Liver (tissue), 9 donors: ENCODE results near the gene UGT2B15. TPM values are rescaled to one million over a fixed set of nuclear protein-coding genes. Genes with fewer than 3 reads are reported as not detected.
"Not testable (repeated sequence)": the region's sequence is repeated elsewhere in the genome, so short reads cannot be mapped to it uniquely, and the experiment has no call there.

Experiments used
- DNase-seq: peaks from one replicate; pipeline ENCODE4 v3.0.0-alpha.2; 2017; ENCODE audit warnings: low spot score
- H3K27ac ChIP-seq, 2 donors: one replicate each; pipeline ENCODE4 v1.7.0; 2013; ENCODE audit warnings: inconsistent platforms in 2 of 2, low read length in 2 of 2, control low read depth in 1 of 2, low read depth in 1 of 2, mild to moderate bottlenecking in 1 of 2
- H3K27me3 ChIP-seq, 4 donors: one replicate each; pipeline versions ENCODE4 v1.6.1 to v1.7.0; 2013; ENCODE audit warnings: low read length in 3 of 4, inconsistent platforms in 1 of 4, mild to moderate bottlenecking in 1 of 4, moderate library complexity in 1 of 4; ENCODE audit not compliant: control insufficient read depth in 4 of 4, insufficient read depth in 4 of 4
- H3K36me3 ChIP-seq, 4 donors: one replicate each; pipeline versions ENCODE4 v1.6.1 to v1.7.0; 2013; ENCODE audit warnings: low read length in 3 of 4, mild to moderate bottlenecking in 3 of 4, low read depth in 1 of 4, moderate library complexity in 1 of 4; ENCODE audit not compliant: control insufficient read depth in 4 of 4, insufficient read depth in 3 of 4
- H3K4me1 ChIP-seq, 4 donors: one replicate each; pipeline versions ENCODE4 v1.6.1 to v1.7.0; 2013; ENCODE audit warnings: low read length in 3 of 4, mild to moderate bottlenecking in 3 of 4, moderate library complexity in 1 of 4; ENCODE audit not compliant: control insufficient read depth in 4 of 4, insufficient read depth in 4 of 4
- H3K4me3 ChIP-seq, 3 donors: one replicate each; pipeline versions ENCODE4 v1.6.1 to v1.7.0; 2013; ENCODE audit warnings: low read length in 3 of 3, control low read depth in 1 of 3, low read depth in 1 of 3, mild to moderate bottlenecking in 1 of 3
- H3K9ac ChIP-seq, 2 donors: one replicate each; pipeline ENCODE4 v1.7.0; 2013; ENCODE audit warnings: low read length in 2 of 2, mild to moderate bottlenecking in 2 of 2, moderate library complexity in 2 of 2, control low read depth in 1 of 2, low read depth in 1 of 2
- H3K9me3 ChIP-seq, 4 donors: one replicate each; pipeline versions ENCODE4 v1.6.1 to v1.7.0; 2013; ENCODE audit warnings: low read length in 3 of 4; ENCODE audit not compliant: control insufficient read depth in 4 of 4
- ATF3 ChIP-seq: IDR thresholded peaks from 2 replicates; pipeline ENCODE4 v1.6.1; 2016; ENCODE audit warnings: antibody characterized with exemption
- EGR1 ChIP-seq, 2 donors: IDR thresholded peaks; 2 replicates each; pipeline ENCODE4 v1.6.1; 2016 to 2018; ENCODE audit warnings: antibody characterized with exemption in 2 of 2, low read depth in 2 of 2
- FOXA1 ChIP-seq: IDR thresholded peaks from 2 replicates; pipeline ENCODE4 v1.6.1; 2016; ENCODE audit warnings: antibody characterized with exemption
- FOXA2 ChIP-seq: IDR thresholded peaks from 2 replicates; pipeline ENCODE4 v1.6.1; 2016; ENCODE audit warnings: antibody characterized with exemption
- HNF4A ChIP-seq, 2 donors: conservative IDR thresholded peaks; 2 replicates each; pipeline ENCODE4 v1.6.1; 2016; ENCODE audit warnings: antibody characterized with exemption in 2 of 2, mild to moderate bottlenecking in 2 of 2
- JUND ChIP-seq, 2 donors: IDR thresholded peaks; 2 replicates each; pipeline ENCODE4 v1.6.1; 2016; ENCODE audit warnings: antibody characterized with exemption in 2 of 2
- MAX ChIP-seq: IDR thresholded peaks from 2 replicates; pipeline ENCODE4 v1.6.1; 2016; ENCODE audit warnings: antibody characterized with exemption
- NR2F2 ChIP-seq: IDR thresholded peaks from 2 replicates; pipeline ENCODE4 v1.6.1; 2016; ENCODE audit warnings: antibody characterized with exemption
- RAD21 ChIP-seq, 2 donors: IDR thresholded peaks; 2 replicates each; pipeline ENCODE4 v1.6.1; 2016; ENCODE audit warnings: antibody characterized with exemption in 2 of 2, mild to moderate bottlenecking in 2 of 2
- RXRA ChIP-seq, 2 donors: IDR thresholded peaks; 2 replicates each; pipeline ENCODE4 v1.6.1; 2017 to 2018; ENCODE audit warnings: antibody characterized with exemption in 2 of 2, mild to moderate bottlenecking in 1 of 2
- SP1 ChIP-seq: IDR thresholded peaks from 2 replicates; pipeline ENCODE4 v1.6.1; 2018; ENCODE audit warnings: antibody characterized with exemption, mild to moderate bottlenecking
- TAF1 ChIP-seq: conservative IDR thresholded peaks from 2 replicates; pipeline ENCODE4 v1.6.1; 2016; ENCODE audit warnings: antibody characterized with exemption, mild to moderate bottlenecking
- YY1 ChIP-seq: IDR thresholded peaks from 2 replicates; pipeline ENCODE4 v1.6.1; 2016; ENCODE audit warnings: antibody characterized with exemption, mild to moderate bottlenecking
- ZBTB33 ChIP-seq: IDR thresholded peaks from 2 replicates; pipeline ENCODE4 v1.6.1; 2016; ENCODE audit warnings: antibody characterized with exemption
- WGBS: extraction: QIAGEN DNeasy Blood & Tissue Kit; methylation state at CpG from one replicate; pipeline ENCODE4 v1.1.7; 2013; 5-methylcytosine and 5-hydroxymethylcytosine counted together
- polyA plus RNA-seq, 2 donors: library from polyadenylated mRNA; stranded (reverse) in 1 of 2; unstranded in 1 of 2; fragments of 200-250 nt in 1 of 2; fragments of >200 nt in 1 of 2; fragmentation: Nextera tagmentation in 1 of 2; extraction: Ambion mirVana in 1 of 2; gene quantifications; one replicate each; pipeline versions ENCODE4 v1.2.1 to v1.2.3, GENCODE V29; 2013 to 2015
- total RNA-seq, 2 donors: library from RNA; depleted of rRNA; stranded (reverse); fragments of >200 nt; gene quantifications; one replicate each; pipeline ENCODE4 v1.2.3, GENCODE V29; 2014
- donor health status: healthy.
- donor health status: healthy.
- donor health status: healthy.
- donor health status: healthy.
- donor health status: healthy.

The UGT2B15 gene
- total and polyA plus RNA-seq, 4 donors = 8.2 to 80.8 (median 73.9) TPM

- TF ChIP-seq MAX = no peak
These were observed 11.8 kb downstream of the UGT2B15 start (continued) for GRCh38 chr4:68658672-68659071.

GRCh38 chr4:68657022-68657594 is 13.3 kb downstream of the UGT2B15 start:
- H3K4me3 ChIP-seq, H3K4me1 ChIP-seq, H3K9me3 ChIP-seq, DNase-seq, H3K9ac ChIP-seq, H3K27me3 ChIP-seq: not testable (repeated sequence)
- H3K36me3 ChIP-seq = peaks cover 0 to 28% (median 8%) of the 10 kb centered on the region in 4 donors
- TF ChIP-seq RAD21 (IDR thresholded peaks at IDR 0.05) = peak; percentile 27 to 46
- H3K27ac ChIP-seq = peak overlapping the region; percentile 46 to 68

GRCh38 chr4:68656445-68656973 is 13.9 kb downstream of the UGT2B15 start:
- H3K4me1 ChIP-seq, DNase-seq, H3K4me3 ChIP-seq, H3K9me3 ChIP-seq, H3K27me3 ChIP-seq, H3K9ac ChIP-seq: not testable (repeated sequence)
- Histone ChIP-seq H3K27ac (peak overlapping the region; percentile 46 to 68), H3K36me3 (peaks cover 0 to 34% (median 12%) of the 10 kb centered on the region in 4 donors)
- 25% methylated on average over 2 of the region's 2 CpGs for WGBS
- TF ChIP-seq ZBTB33 = peak; percentile 8
- TF ChIP-seq FOXA2 = peak; percentile 3
- TF ChIP-seq SP1 = peak; percentile 28
- TF ChIP-seq HNF4A (conservative IDR thresholded peaks at IDR 0.05) = peak; percentile 31 to 50
- peak; percentile 15 for TF ChIP-seq TAF1
- peak in 1 of 2 donors; percentile 26 for TF ChIP-seq RXRA (IDR thresholded peaks at IDR 0.05)

GRCh38 chr4:68655764-68656444 is 14.5 kb downstream of the UGT2B15 start:
- no peak overlapping the region for H3K9ac ChIP-seq
- peaks cover 0 to 39% (median 15%) of the 10 kb centered on the region in 4 donors for H3K36me3 ChIP-seq
- peak; percentile 38 for TF ChIP-seq YY1
- TF ChIP-seq RXRA (IDR thresholded peaks at IDR 0.05) = peak; percentile 25 to 30
- TF ChIP-seq MAX = no peak
- TF ChIP-seq EGR1 (IDR thresholded peaks at IDR 0.05; ENCODE audit: low read depth in 2 of 2) = no peak
- peak; percentile 64 for TF ChIP-seq SP1
- TF ChIP-seq RAD21 (IDR thresholded peaks at IDR 0.05) = peak in 1 of 2 donors; percentile 38
- TF ChIP-seq TAF1 = peak; percentile 12
- TF ChIP-seq ATF3 = no peak
- TF ChIP-seq ZBTB33 = peak; percentile 12
- TF ChIP-seq NR2F2 = no peak
- TF ChIP-seq FOXA2 = peak; percentile 85
- peak; percentile 33 to 37 for TF ChIP-seq JUND (IDR thresholded peaks at IDR 0.05)
- TF ChIP-seq HNF4A (conservative IDR thresholded peaks at IDR 0.05) = peak; percentile 32 to 38
- TF ChIP-seq FOXA1 = peak; percentile 78
- H3K27ac ChIP-seq = peak overlapping the region; percentile 46 to 68
- DNase-seq = no peak
- no peaks in the 10 kb centered on the region for H3K9me3 ChIP-seq
- no peaks in the 10 kb centered on the region for H3K27me3 ChIP-seq
- H3K4me3 ChIP-seq = no peak overlapping the region
- 35% methylated on average over 3 of the region's 3 CpGs for WGBS
- H3K4me1 ChIP-seq = peaks cover 3 to 9% (median 5%) of the 10 kb centered on the region in 4 donors
